Measurements from ENCODE around the gene SLC35A4. TPM values are rescaled to one million over a fixed set of nuclear protein-coding genes. Genes with fewer than 3 reads are reported as not detected.

Gene SLC35A4
- total and polyA plus RNA-seq, 2 of the 8 experiments (the other 6 are each of a cell fraction or from before 2014, with no cell fraction given), result 78.6 to 133 TPM

DNA sequence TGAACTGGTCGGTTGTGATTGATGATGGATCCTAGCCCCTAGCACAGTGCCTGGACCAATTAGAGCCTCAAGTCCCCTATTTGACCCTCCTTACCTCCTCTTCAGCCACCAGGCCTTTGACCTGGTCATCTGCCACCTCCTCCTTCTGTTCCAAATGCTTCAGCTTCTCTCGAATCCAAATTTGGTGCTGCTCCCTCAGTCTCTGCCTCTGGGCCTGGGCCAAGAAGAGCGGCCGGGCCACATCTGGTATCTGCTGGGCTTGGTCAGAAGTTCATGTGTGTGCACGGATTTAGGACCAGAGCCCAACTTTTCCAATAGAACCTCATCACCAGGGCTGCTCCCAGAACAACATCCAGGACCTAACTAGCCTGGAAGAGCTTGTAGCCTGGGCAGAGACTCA is 6.5 kb downstream of the SLC35A4 start:
- no peaks in the 10 kb centered on the region for H3K9me3 ChIP-seq (ENCODE audit: insufficient read depth in 2 of 2, low read depth in 1 of 2, low read length in 1 of 2)
- FAIRE-seq (no peak), DNase-seq (ENCODE audit: low read depth in 1 of 2, low spot score in 2 of 2) (no peak)
- TF ChIP-seq BACH1 (IDR thresholded peaks at IDR 0.05; ENCODE audit: low read length) (no peak), SIN3A (conservative IDR thresholded peaks at IDR 0.05 in 1 of 2, IDR thresholded peaks at IDR 0.05 in 1 of 2; ENCODE audit: low read depth in 1 of 2, low read length in 2 of 2) (no peak), SIX5 (IDR thresholded peaks at IDR 0.05; ENCODE audit: low read depth, low read length) (no peak), JUN (IDR thresholded peaks at IDR 0.05; ENCODE audit: low read depth, low read length) (no peak), CHD2 (IDR thresholded peaks at IDR 0.05; ENCODE audit: low read length) (no peak)
- H2AK5ac ChIP-seq (ENCODE audit: low read depth, low read length), result no peak overlapping the region
- H3K36me3 ChIP-seq (ENCODE audit: control insufficient read depth in 2 of 4, insufficient read depth in 4 of 4, low read length in 3 of 4), result peaks cover 0 to 18% (median 13%) of the 10 kb centered on the region in 4 experiments; a peak in 4 of 8 replicates
- H2BK5ac ChIP-seq (ENCODE audit: low read depth, low read length), result no peak overlapping the region
- no peak overlapping the region for H3K27ac ChIP-seq (ENCODE audit: low read depth, low read length)
- no peak overlapping the region for H2BK120ac ChIP-seq (replicated peaks; ENCODE audit: low read depth, low read length)
- no peaks in the 10 kb centered on the region; a peak in 1 of 4 replicates for H3K79me2 ChIP-seq (ENCODE audit: control insufficient read depth in 1 of 2, insufficient read depth in 2 of 2, low read length in 2 of 2)
- H3K9ac ChIP-seq (replicated peaks in 1 of 4; ENCODE audit: extremely low read depth in 1 of 4, low read depth in 3 of 4, low read length in 3 of 4), result no peak overlapping the region
- no peak overlapping the region for H3K23ac ChIP-seq (ENCODE audit: insufficient read length)
- H3K18ac ChIP-seq (ENCODE audit: extremely low read depth, low read length), result no peak overlapping the region
- H3K4me1 ChIP-seq (replicated peaks in 1 of 4; ENCODE audit: control insufficient read depth in 3 of 4, insufficient read depth in 4 of 4, low read length in 3 of 4), result no peaks in the 10 kb centered on the region
- no peak overlapping the region for H3K14ac ChIP-seq (ENCODE audit: insufficient read length)
- no peak overlapping the region for H3K4ac ChIP-seq (replicated peaks; ENCODE audit: insufficient read length, low read depth, low read length)
- H3K56ac ChIP-seq (replicated peaks; ENCODE audit: insufficient read length, low read depth, low read length), result no peak overlapping the region
- no peaks in the 10 kb centered on the region for H4K20me1 ChIP-seq (replicated peaks in 1 of 2; ENCODE audit: control insufficient read depth in 1 of 2, insufficient read depth in 2 of 2, low read length in 2 of 2)
- POLR2A ChIA-PET (ENCODE audit: partially characterized antibody), result interaction anchor here (1.7 to 10.0 kb wide), 2 partner anchors 20 to 68 kb away, joined by 3 to 94 read pairs; partner anchors contain the start of genes EIF4EBP3 and TMCO6
- H4K91ac ChIP-seq (replicated peaks; ENCODE audit: insufficient read length, low read length), result no peak overlapping the region
- H3K4me2 ChIP-seq (ENCODE audit: insufficient read depth in 1 of 2, low read depth in 2 of 2, low read length in 2 of 2), result no peak overlapping the region
- no peaks in the 10 kb centered on the region for H3K23me2 ChIP-seq (ENCODE audit: low read depth, low read length)
- H2BK15ac ChIP-seq (ENCODE audit: low read length), result no peak overlapping the region
- H3K4me3 ChIP-seq (ENCODE audit: extremely low read depth in 1 of 4, insufficient read depth in 2 of 4, low read depth in 3 of 4, low read length in 4 of 4), result no peak overlapping the region
- no peaks in the 10 kb centered on the region for H3K27me3 ChIP-seq (replicated peaks in 1 of 4; ENCODE audit: control insufficient read depth in 3 of 4, extremely low read depth in 1 of 4, insufficient read depth in 3 of 4, low read length in 3 of 4)
- no peak overlapping the region for H4K8ac ChIP-seq (ENCODE audit: extremely low read depth, insufficient read depth, low read length)
- no peak overlapping the region for H4K5ac ChIP-seq (ENCODE audit: insufficient read length, low read depth, low read length)
- WGBS, 2 experiments (ENCODE audit: extremely low coverage in 1 of 2, insufficient coverage in 1 of 2, insufficient read length in 1 of 2, insufficient replicate concordance in 2 of 2, low coverage in 1 of 2, low lambda C conversion rate in 2 of 2, missing lambda C conversion rate in 1 of 2), result 74% methylated on average over 5 of the region's 5 CpGs; no CpG with 5 or more reads in 1 of the 2 experiments
- H2BK20ac ChIP-seq (ENCODE audit: low read length), result no peak overlapping the region
- H2BK12ac ChIP-seq (ENCODE audit: low read depth, low read length), result no peak overlapping the region
- H2AFZ ChIP-seq (ENCODE audit: low read length), result no peak overlapping the region
- CTCF ChIA-PET (ENCODE audit: partially characterized antibody), result interaction anchor here (1.0 to 1.8 kb wide), 4 partner anchors 23 to 151 kb away, joined by 3 to 7 read pairs (median 4); partner anchors contain the start of gene EIF4EBP3
- H3K79me1 ChIP-seq (ENCODE audit: low read depth, low read length), result no peaks in the 10 kb centered on the region; the same call in 1 of the 2 replicates
